Testis (tissue), 3 donors: ENCODE measurements around the gene SNPH. TPM values are rescaled to one million over a fixed set of nuclear protein-coding genes. Genes with fewer than 3 reads are reported as not detected.

ENCODE experiments used
- DNase-seq: peaks from one replicate; pipeline ENCODE4 v3.0.0-alpha.2; 2019
- H3K27ac ChIP-seq, 2 donors: fragments of 200-600 bp; sonication (generic); one replicate each; pipeline ENCODE4 v1.5.1; 2019
- H3K27me3 ChIP-seq: fragments of 200-600 bp; sonication (generic); one replicate; pipeline ENCODE4 v1.5.1; 2019
- H3K36me3 ChIP-seq: fragments of 200-600 bp; sonication (generic); one replicate; pipeline ENCODE4 v1.5.1; 2017; ENCODE audit warnings: low read depth; ENCODE audit errors: missing control alignments
- H3K4me1 ChIP-seq: fragments of 200-600 bp; sonication (generic); one replicate; pipeline ENCODE4 v1.5.1; 2019
- H3K4me3 ChIP-seq, 2 donors: fragments of 200-600 bp; sonication (generic); one replicate each; pipeline ENCODE4 v1.5.1; 2017 to 2019
- H3K9me3 ChIP-seq: fragments of 200-600 bp; sonication (generic); one replicate; pipeline ENCODE4 v1.5.1; 2017
- POLR2A ChIP-seq: fragments of 450-650 bp; IDR thresholded peaks from one replicate; pipeline ENCODE4 v1.6.1; 2017; ENCODE audit warnings: antibody characterized with exemption, mild to moderate bottlenecking, moderate library complexity
- WGBS, 2 donors: methylation state at CpG; one replicate each; pipeline ENCODE4 v1.1.5; 2018; 5-methylcytosine and 5-hydroxymethylcytosine counted together
- intact Hi-C: fragments of 100-400 bp; cut with DNase I; formaldehyde crosslinking; loops from one replicate; pipeline ENCODE4 v1.15.1; 2023; ENCODE audit warnings: low total_unique reads
- polyA plus RNA-seq: library from polyadenylated mRNA; stranded (reverse); fragments of 350-450 nt; fragmentation: Illumina TruSeq; extraction: RNeasy Lipid Tissue Mini Kit (QIAGEN cat#74804); gene quantifications from one replicate; pipeline ENCODE4 v1.2.3, GENCODE V29; 2014; ENCODE audit warnings: low read depth, low replicate concordance; ENCODE audit not compliant: insufficient read depth
- total RNA-seq, 2 donors: library from RNA; depleted of rRNA; stranded (reverse); fragments of >200 nt; gene quantifications; one replicate each; pipeline ENCODE4 v1.2.3, GENCODE V29; 2016
- TF ChIP-seq, protein P1 (sequence below), 3 experiments: fragments of 450-650 bp in 2 of 3; fragments of 200-600 bp in 1 of 3; sonication (generic) in 1 of 3; IDR thresholded peaks; one replicate each; pipeline ENCODE4 v1.5.1; 2016 to 2019; ENCODE audit warnings: antibody characterized with exemption in 3 of 3, mild to moderate bottlenecking in 2 of 3, moderate library complexity in 1 of 3

Gene SNPH
- total and polyA plus RNA-seq, 3 donors from 2014 or later = 4.2 to 10.4 (median 9.0) TPM

DNA sequence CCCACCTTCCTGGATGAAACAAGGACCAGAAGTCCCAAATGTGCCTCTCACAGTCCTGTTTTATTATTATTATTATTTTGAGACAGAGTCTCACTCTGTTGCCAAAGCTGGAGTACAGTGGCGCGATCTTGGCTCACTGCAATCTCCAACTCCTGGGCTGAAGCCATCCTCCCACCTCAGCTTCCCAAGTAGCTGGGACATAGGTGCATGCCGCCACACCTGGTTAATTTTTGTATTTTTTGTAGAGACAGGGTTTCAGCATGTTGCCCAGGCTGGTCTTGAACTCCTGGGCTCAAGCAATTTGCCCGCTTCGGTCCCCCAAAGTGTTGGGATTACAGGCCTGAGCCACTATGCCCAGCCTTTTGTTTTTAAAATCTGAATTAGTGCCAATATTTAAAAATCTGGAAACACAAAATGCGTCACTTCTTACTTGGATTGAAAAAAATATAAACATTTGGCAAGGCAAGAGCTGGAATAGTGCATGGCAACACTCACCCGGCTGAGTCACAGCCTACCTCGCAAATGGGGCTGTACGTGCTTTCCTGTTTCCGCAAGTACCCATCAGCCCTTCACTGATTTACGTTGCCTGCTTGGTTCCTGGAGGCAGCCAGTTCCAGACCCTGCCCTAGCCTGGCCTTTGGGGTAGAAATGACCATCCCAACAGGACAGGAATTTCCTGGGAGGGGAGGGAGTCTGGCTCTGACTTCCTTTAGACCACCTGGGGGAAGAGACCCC lies 56.6 kb downstream of the SNPH start:
- WGBS, 2 donors = 62 to 67% methylated on average over 11 of the region's 11 CpGs
- peaks cover 27% of the 10 kb centered on the region for H3K4me1 ChIP-seq
- no peaks in the 10 kb centered on the region for H3K9me3 ChIP-seq
- DNase-seq = no peak
- intact Hi-C loops = no loop called here
- no peaks in the 10 kb centered on the region for H3K36me3 ChIP-seq
- H3K27me3 ChIP-seq = no peaks in the 10 kb centered on the region
- H3K27ac ChIP-seq = peak overlapping the region in 1 of 2 donors; percentile 32
- no peak for TF ChIP-seq POLR2A
- TF ChIP-seq, protein P1, sequence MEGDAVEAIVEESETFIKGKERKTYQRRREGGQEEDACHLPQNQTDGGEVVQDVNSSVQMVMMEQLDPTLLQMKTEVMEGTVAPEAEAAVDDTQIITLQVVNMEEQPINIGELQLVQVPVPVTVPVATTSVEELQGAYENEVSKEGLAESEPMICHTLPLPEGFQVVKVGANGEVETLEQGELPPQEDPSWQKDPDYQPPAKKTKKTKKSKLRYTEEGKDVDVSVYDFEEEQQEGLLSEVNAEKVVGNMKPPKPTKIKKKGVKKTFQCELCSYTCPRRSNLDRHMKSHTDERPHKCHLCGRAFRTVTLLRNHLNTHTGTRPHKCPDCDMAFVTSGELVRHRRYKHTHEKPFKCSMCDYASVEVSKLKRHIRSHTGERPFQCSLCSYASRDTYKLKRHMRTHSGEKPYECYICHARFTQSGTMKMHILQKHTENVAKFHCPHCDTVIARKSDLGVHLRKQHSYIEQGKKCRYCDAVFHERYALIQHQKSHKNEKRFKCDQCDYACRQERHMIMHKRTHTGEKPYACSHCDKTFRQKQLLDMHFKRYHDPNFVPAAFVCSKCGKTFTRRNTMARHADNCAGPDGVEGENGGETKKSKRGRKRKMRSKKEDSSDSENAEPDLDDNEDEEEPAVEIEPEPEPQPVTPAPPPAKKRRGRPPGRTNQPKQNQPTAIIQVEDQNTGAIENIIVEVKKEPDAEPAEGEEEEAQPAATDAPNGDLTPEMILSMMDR (IDR thresholded peaks at IDR 0.05) = no peak
- H3K4me3 ChIP-seq = no peak overlapping the region

DNA sequence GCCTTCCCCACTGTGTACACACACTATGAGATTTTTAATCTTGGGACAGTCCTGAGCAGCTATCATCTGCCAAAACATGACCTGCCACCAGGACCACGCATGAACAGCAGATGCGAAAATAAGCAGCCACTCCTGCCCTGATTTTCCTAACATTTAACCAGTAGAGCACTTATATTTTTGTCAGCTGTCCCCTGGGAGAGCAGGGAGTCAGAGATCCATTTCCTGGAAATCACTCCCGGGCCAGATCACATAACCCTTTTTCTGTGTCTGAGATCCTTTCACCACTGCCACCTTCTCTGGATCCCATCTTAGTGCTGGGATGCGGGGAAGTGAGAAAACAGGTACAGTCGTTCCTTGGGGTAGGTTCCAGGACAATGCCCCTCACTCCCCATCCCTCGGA lies 57.2 kb downstream of the SNPH start:
- Histone ChIP-seq H3K4me1 (peaks cover 32% of the 10 kb centered on the region), H3K27me3 (no peaks in the 10 kb centered on the region), H3K4me3 (no peak overlapping the region), H3K36me3 (no peaks in the 10 kb centered on the region), H3K27ac (peak overlapping the region in 1 of 2 donors; percentile 26), H3K9me3 (no peaks in the 10 kb centered on the region)
- TF ChIP-seq, protein P1 (IDR thresholded peaks at IDR 0.05) = no peak
- TF ChIP-seq POLR2A = no peak
- intact Hi-C loops = no loop called here
- DNase-seq = no peak
- WGBS, 2 donors = 65 to 81% methylated on average over 6 of the region's 6 CpGs

DNA sequence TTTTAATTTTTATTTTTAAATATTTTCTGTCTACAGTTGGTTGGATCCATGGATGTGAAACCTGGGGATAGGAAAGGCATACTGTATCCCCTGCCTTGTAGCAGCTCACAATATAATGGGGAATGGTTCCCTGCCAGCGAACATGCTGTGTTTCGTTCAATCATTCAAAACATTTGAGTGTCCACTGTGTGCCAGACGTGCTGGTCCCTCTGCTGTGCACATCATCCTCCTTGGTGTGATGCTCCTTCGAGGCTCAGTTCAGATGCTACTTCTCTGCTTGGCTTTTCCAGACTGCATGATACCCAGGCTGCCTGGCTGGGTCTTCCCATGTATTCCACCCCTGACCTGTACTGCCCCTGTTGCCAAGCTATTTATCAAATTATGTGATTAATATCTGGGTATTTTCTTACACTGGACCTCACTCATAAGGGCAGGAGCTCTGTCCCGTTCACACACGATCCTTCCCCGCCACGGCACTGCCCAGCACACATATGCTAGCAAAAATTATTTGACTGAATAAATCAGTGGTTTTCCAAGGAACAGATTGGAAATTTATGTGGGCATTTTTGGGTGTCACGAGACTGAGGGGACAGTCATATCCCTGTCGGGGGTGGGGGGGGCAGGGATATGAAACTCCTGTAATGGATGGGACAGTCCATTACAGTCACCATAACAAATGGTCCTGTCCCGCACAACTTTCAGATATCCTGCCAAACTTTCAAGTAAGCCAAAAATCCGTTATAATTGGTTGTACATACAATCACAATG lies 57.9 kb downstream of the SNPH start:
- intact Hi-C loops = no loop called here
- TF ChIP-seq, protein P1 (IDR thresholded peaks at IDR 0.05) = no peak
- TF ChIP-seq POLR2A = no peak
- no peaks in the 10 kb centered on the region for H3K27me3 ChIP-seq
- H3K27ac ChIP-seq = peak overlapping the region in 1 of 2 donors; percentile 99
- peaks cover 40% of the 10 kb centered on the region for H3K4me1 ChIP-seq
- no peaks in the 10 kb centered on the region for H3K36me3 ChIP-seq
- no peak for DNase-seq
- no peak overlapping the region for H3K4me3 ChIP-seq
- 62 to 69% methylated on average over 12 of the region's 12 CpGs for WGBS, 2 donors
- H3K9me3 ChIP-seq = no peaks in the 10 kb centered on the region

GRCh38 chr20:1324598-1325172 lies 58.6 kb downstream of the SNPH start:
- TF ChIP-seq, protein P1 (IDR thresholded peaks at IDR 0.05) = no peak
- no peak for TF ChIP-seq POLR2A
- Histone ChIP-seq H3K27me3 (no peaks in the 10 kb centered on the region), H3K36me3 (no peaks in the 10 kb centered on the region), H3K27ac (peak overlapping the region; percentile 99 to 100), H3K4me1 (peaks cover 42% of the 10 kb centered on the region), H3K4me3 (peak overlapping the region; percentile 87 to 97), H3K9me3 (no peaks in the 10 kb centered on the region)
- intact Hi-C loops = loop anchor here (5.0 kb wide), 1 partner anchor 68 kb away; the partner anchor contains the start of gene FKBP1A
- 20 to 29% methylated on average over 15 of the region's 15 CpGs for WGBS, 2 donors
- no peak for DNase-seq
